Astrocyte (in vitro differentiated cells and primary cell): Measurements from ENCODE around the gene C16orf96.

Experiments used
- CTCF ChIP-seq: IDR thresholded peaks from 2 replicates; pipeline ENCODE4 v1.5.1; 2011; ENCODE audit warnings: low read depth, mild to moderate bottlenecking, inconsistent platforms, low read length, moderate library complexity; ENCODE audit not compliant: insufficient read depth
- EZH2 ChIP-seq: IDR thresholded peaks from 2 replicates; pipeline ENCODE4 v1.6.1; 2012; ENCODE audit warnings: mild to moderate bottlenecking, low read length, inconsistent platforms; ENCODE audit not compliant: insufficient read depth

GRCh38 chr16:4566144-4566543 is 10.0 kb downstream of the C16orf96 start:
- TF ChIP-seq CTCF (no peak), EZH2 (no peak)
